HepG2 (cell line): ENCODE results near the gene MS4A10. TPM values are rescaled to one million over a fixed set of nuclear protein-coding genes. Genes with fewer than 3 reads are reported as not detected.

Experiments used
- CBX2 ChIP-seq, 2 experiments: fragments of 200-600 bp in 1 of 2; sonication (generic); formaldehyde crosslinking in 1 of 2; IDR thresholded peaks; 2 replicates each; pipeline versions ENCODE4 v1.7.0 to v1.8.1; 2018 to 2022; ENCODE audit warnings: low read depth in 2 of 2, low read length in 1 of 2, mild to moderate bottlenecking in 1 of 2, missing genetic modification reagents in 1 of 2
- CSRNP2 ChIP-seq: sonication (generic); formaldehyde crosslinking; conservative IDR thresholded peaks from 2 replicates; pipeline ENCODE4 v1.8.0; 2022; ENCODE audit warnings: low read depth, missing genetic modification reagents
- EP300 ChIP-seq, 3 experiments: sonication (generic) in 1 of 3; formaldehyde crosslinking in 1 of 3; IDR thresholded peaks; 2 replicates each; pipeline versions ENCODE4 v1.5.1 to v1.6.1; 2011 to 2020; ENCODE audit warnings: low read depth in 2 of 3, low read length in 2 of 3, borderline replicate concordance in 1 of 3, improper control_type of control experiment in 1 of 3, mild to moderate bottlenecking in 1 of 3, missing genetic modification reagents in 1 of 3, moderate library complexity in 1 of 3
- GABPB1 ChIP-seq: IDR thresholded peaks from 2 replicates; pipeline ENCODE4 v1.6.1; 2016; ENCODE audit warnings: mild to moderate bottlenecking, missing genetic modification reagents, moderate library complexity, missing compliant biosample characterization
- NBN ChIP-seq: fragments of 450-650 bp; conservative IDR thresholded peaks from 2 replicates; pipeline ENCODE4 v1.6.1; 2017
- NCOA2 ChIP-seq: sonication (generic); formaldehyde crosslinking; IDR thresholded peaks from 2 replicates; pipeline ENCODE4 v1.8.0; 2022; ENCODE audit warnings: inconsistent platforms
- NFE2L2 ChIP-seq: fragments of 150-350 bp; IDR thresholded peaks from 2 replicates; pipeline ENCODE4 v1.6.1; 2014; ENCODE audit warnings: low read length
- NR2F6 ChIP-seq, 2 experiments: IDR thresholded peaks; 2 replicates each; pipeline ENCODE4 v1.6.1; 2016; ENCODE audit warnings: antibody characterized with exemption in 1 of 2, mild to moderate bottlenecking in 1 of 2
- NR3C1 ChIP-seq: sonication (generic); formaldehyde crosslinking; IDR thresholded peaks from 2 replicates; pipeline ENCODE4 v1.4.0; 2020; ENCODE audit warnings: missing genetic modification reagents
- PLRG1 ChIP-seq: fragments of 450-650 bp; conservative IDR thresholded peaks from 2 replicates; pipeline ENCODE4 v1.6.1; 2016
- PTBP1 ChIP-seq: fragments of 200-400 bp; formaldehyde crosslinking; IDR thresholded peaks from 2 replicates; pipeline ENCODE4 v1.6.1; 2018; ENCODE audit warnings: low read length, low read depth; ENCODE audit not compliant: poor library complexity, severe bottlenecking
- RARG ChIP-seq: sonication (generic); formaldehyde crosslinking; IDR thresholded peaks from 2 replicates; pipeline ENCODE4 v1.4.0; 2020; ENCODE audit warnings: low read depth, mild to moderate bottlenecking, missing genetic modification reagents
- RERE ChIP-seq: IDR thresholded peaks from 2 replicates; pipeline ENCODE4 v1.6.1; 2016; ENCODE audit warnings: low read depth, missing genetic modification reagents, missing compliant biosample characterization
- SAP130 ChIP-seq: IDR thresholded peaks from 2 replicates; pipeline ENCODE4 v1.6.1; 2016; ENCODE audit warnings: low read depth
- SKI ChIP-seq: fragments of 450-650 bp; IDR thresholded peaks from one replicate; pipeline ENCODE4 v1.6.1; 2018; ENCODE audit warnings: mild to moderate bottlenecking; ENCODE audit not compliant: partially characterized antibody
- SMAD3 ChIP-seq: sonication (generic); formaldehyde crosslinking; IDR thresholded peaks from 2 replicates; pipeline ENCODE4 v1.4.0; 2020; ENCODE audit warnings: missing genetic modification reagents
- SNAI1 ChIP-seq: sonication (generic); formaldehyde crosslinking; IDR thresholded peaks from 2 replicates; pipeline ENCODE4 v1.5.0; 2020; ENCODE audit warnings: mild to moderate bottlenecking, missing genetic modification reagents, borderline replicate concordance
- SP2 ChIP-seq: sonication (generic); formaldehyde crosslinking; IDR thresholded peaks from 2 replicates; pipeline ENCODE4 v1.5.1; 2020; ENCODE audit warnings: mild to moderate bottlenecking, missing genetic modification reagents
- SPEN ChIP-seq: sonication (generic); formaldehyde crosslinking; IDR thresholded peaks from 2 replicates; pipeline ENCODE4 v1.5.1; 2020; ENCODE audit warnings: low read depth, mild to moderate bottlenecking, missing genetic modification reagents
- U2AF2 ChIP-seq: fragments of 200-400 bp; formaldehyde crosslinking; IDR thresholded peaks from 2 replicates; pipeline ENCODE4 v1.6.1; 2017; ENCODE audit warnings: low read depth, mild to moderate bottlenecking, low read length
- ZBTB7A ChIP-seq: sonication (generic); formaldehyde crosslinking; IDR thresholded peaks from 2 replicates; pipeline ENCODE4 v1.8.0; 2022; ENCODE audit warnings: mild to moderate bottlenecking, missing genetic modification reagents
- ZC3H13 ChIP-seq: sonication (generic); formaldehyde crosslinking; IDR thresholded peaks from 2 replicates; pipeline ENCODE4 v1.8.1; 2023; ENCODE audit warnings: mild to moderate bottlenecking, missing genetic modification reagents, moderate library complexity
- ZFX ChIP-seq: sonication (generic); formaldehyde crosslinking; IDR thresholded peaks from 2 replicates; pipeline ENCODE4 v1.4.0; 2020; ENCODE audit warnings: mild to moderate bottlenecking, low read depth, missing genetic modification reagents, moderate library complexity
- ZNF614 ChIP-seq: IDR thresholded peaks from 2 replicates; pipeline ENCODE4 v1.6.1; 2018; ENCODE audit warnings: missing biosample characterization, missing genetic modification reagents, inconsistent platforms, borderline replicate concordance
- polyA plus RNA-seq, 8 experiments: library from polyadenylated mRNA; depleted of rRNA in 3 of 8; stranded (reverse) in 7 of 8; unstranded in 1 of 8; fragments of >200 nt; fragmentation: Illumina TruSeq in 4 of 8; extraction: Trizol in 4 of 8; gene quantifications; 2 replicates each; pipeline versions ENCODE4 v1.2.1 to v1.2.3, GENCODE V29; 2011 to 2016; ENCODE audit warnings: low read depth in 4 of 8, missing spikeins in 1 of 8, mixed read lengths in 1 of 8; ENCODE audit not compliant: insufficient read depth in 1 of 8
- total RNA-seq, 5 experiments: library from RNA; depleted of rRNA; stranded (reverse); fragments of >200 nt; fragmentation: Illumina TruSeq; extraction: Trizol; gene quantifications; 2 replicates each; pipeline ENCODE4 v1.2.3, GENCODE V29; 2016; ENCODE audit warnings: low read depth in 1 of 5
- TF ChIP-seq, protein P1 (sequence below): sonication (generic); formaldehyde crosslinking; IDR thresholded peaks from 2 replicates; pipeline ENCODE4 v1.8.1; 2023; ENCODE audit warnings: missing genetic modification reagents, mild to moderate bottlenecking, borderline replicate concordance

MS4A10 gene
- total and polyA plus RNA-seq, 2 of the 13 experiments (the other 11 are each of a cell fraction or from before 2014, with no cell fraction given) = not detected

GRCh38 chr11:60844870-60845221, 59.7 kb downstream of the MS4A10 start (continued):
- TF ChIP-seq EP300 (IDR thresholded peaks at IDR 0.05; ENCODE audit: low read depth in 2 of 2, low read length in 2 of 2) (peak; percentile 50 to 86; a peak in 3 of 4 replicates), EP300 (CRISPR knock-in tag; IDR thresholded peaks at IDR 0.05; ENCODE audit: borderline replicate concordance) (peak; percentile 74; the same call in 1 of the 2 replicates), SKI (peak; percentile 60), PTBP1 (no peak), ZC3H13 (0 out of 2 replicates have a peak, but pooled peaks have one; percentile 60), CSRNP2 (CRISPR knock-in tag) (no peak), RARG (no peak), SMAD3 (CRISPR knock-in tag) (0 out of 2 replicates have a peak, but pooled peaks have one; percentile 57), SNAI1 (CRISPR knock-in tag) (no peak), PLRG1 (no peak), NR3C1 (CRISPR knock-in tag) (no peak), RERE (peak; percentile 84), ZNF614 (CRISPR knock-in tag) (peak; percentile 61; the same call in 1 of the 2 replicates), NFE2L2 (no peak), U2AF2 (no peak), SAP130 (CRISPR knock-in tag) (peak; percentile 88), NBN (no peak), NCOA2 (CRISPR knock-in tag) (peak; percentile 93), GABPB1 (CRISPR knock-in tag) (no peak), SP2 (CRISPR knock-in tag) (no peak), NR2F6 (IDR thresholded peaks at IDR 0.05) (peak; percentile 84), NR2F6 (CRISPR knock-in tag; IDR thresholded peaks at IDR 0.05) (peak; percentile 73), ZBTB7A (no peak), SPEN (CRISPR knock-in tag) (no peak), ZFX (CRISPR knock-in tag) (peak; percentile 5; the same call in 1 of the 2 replicates), CBX2 (IDR thresholded peaks at IDR 0.05; ENCODE audit: low read depth, low read length) (no peak), CBX2 (CRISPR knock-in tag; IDR thresholded peaks at IDR 0.05; ENCODE audit: low read depth) (no peak)
- TF ChIP-seq, protein P1, sequence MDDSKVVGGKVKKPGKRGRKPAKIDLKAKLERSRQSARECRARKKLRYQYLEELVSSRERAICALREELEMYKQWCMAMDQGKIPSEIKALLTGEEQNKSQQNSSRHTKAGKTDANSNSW (CRISPR knock-in tag) = no peak
